IMR-90 (cell line): Measurements from ENCODE around the gene SUPT3H. TPM values are rescaled to one million over a fixed set of nuclear protein-coding genes. Genes with fewer than 3 reads are reported as not detected.

Experiments used
- ATAC-seq: fragments of 200-7000 bp; cut with Tn5 transposase; 2 replicates; pipeline ENCODE4 v1.9.1; 2020; ENCODE audit warnings: low read depth, mild to moderate bottlenecking, moderate library complexity
- BruUV-seq: library from RNA; stranded (reverse); fragments of 400-500 nt; replicated peaks from 2 replicates; lab custom pipeline; 2021; lab: Mats Ljungman, UMichigan
- CTCF ChIA-PET: fragments of 300-600 bp; formaldehyde crosslinking; extraction: SDS; loops from one replicate; lab custom pipeline; 2021; ENCODE audit warnings: antibody characterized with exemption; lab: Yijun Ruan, JAX
- POLR2A ChIA-PET: fragments of 300-600 bp; sonication (Branson Sonifier 250); formaldehyde crosslinking; loops from one replicate; lab custom pipeline; 2022; ENCODE audit warnings: antibody characterized with exemption; ENCODE audit not compliant: unreplicated experiment; lab: Charles Lee
- DNase-seq: peaks from one replicate; pipeline ENCODE4 v3.0.0; 2013
- H2AFZ ChIP-seq: replicated peaks from 2 replicates; pipeline ENCODE3; 2013; ENCODE audit warnings: low read length, mild to moderate bottlenecking; ENCODE audit not compliant: poor library complexity
- H2AK5ac ChIP-seq: 2 replicates; pipeline ENCODE4 v1.6.1; 2013; ENCODE audit warnings: low read depth, low read length, inconsistent platforms
- H2AK9ac ChIP-seq: replicated peaks from 2 replicates; pipeline ENCODE3; 2013; ENCODE audit warnings: mild to moderate bottlenecking, low read depth, low read length, moderate library complexity; ENCODE audit not compliant: poor library complexity
- H2BK120ac ChIP-seq: 2 replicates; pipeline ENCODE4 v1.6.1; 2013; ENCODE audit warnings: low read depth, low read length, inconsistent platforms
- H2BK15ac ChIP-seq: 3 replicates; pipeline ENCODE4 v1.6.1; 2013; ENCODE audit warnings: low read depth, low read length, inconsistent platforms
- H2BK20ac ChIP-seq: 2 replicates; pipeline ENCODE4 v1.6.1; 2013; ENCODE audit warnings: low read depth, mild to moderate bottlenecking, inconsistent platforms, low read length, moderate library complexity
- H2BK5ac ChIP-seq: 2 replicates; pipeline ENCODE4 v1.6.1; 2013; ENCODE audit warnings: mild to moderate bottlenecking, low read depth, low read length, inconsistent platforms; ENCODE audit not compliant: poor library complexity, severe bottlenecking
- H3K14ac ChIP-seq: replicated peaks from 2 replicates; pipeline ENCODE4 v1.6.1; 2013; ENCODE audit warnings: low read depth, low read length, inconsistent platforms
- H3K18ac ChIP-seq: 2 replicates; pipeline ENCODE4 v1.6.1; 2013; ENCODE audit warnings: low read depth, low read length, control low read depth
- H3K23ac ChIP-seq: 2 replicates; pipeline ENCODE4 v1.6.1; 2013; ENCODE audit warnings: low read depth, low read length, inconsistent platforms
- H3K27ac ChIP-seq: 2 replicates; pipeline ENCODE4 v1.5.1; 2013; ENCODE audit warnings: mild to moderate bottlenecking, control low read depth, low read length; ENCODE audit not compliant: insufficient read depth
- H3K27me3 ChIP-seq: 2 replicates; pipeline ENCODE4 v1.6.1; 2013; ENCODE audit warnings: low read length; ENCODE audit not compliant: control insufficient read depth, insufficient read depth
- H3K36me3 ChIP-seq: 2 replicates; pipeline ENCODE4 v1.6.1; 2013; ENCODE audit warnings: low read length, mixed read lengths; ENCODE audit not compliant: control insufficient read depth, insufficient read depth
- H3K4ac ChIP-seq: 2 replicates; pipeline ENCODE4 v1.6.1; 2013; ENCODE audit warnings: low read depth, low read length, inconsistent platforms
- H3K4me1 ChIP-seq: 2 replicates; pipeline ENCODE4 v1.6.1; 2013; ENCODE audit warnings: low read length, mixed read lengths; ENCODE audit not compliant: control insufficient read depth, insufficient read depth
- H3K4me2 ChIP-seq: 2 replicates; pipeline ENCODE4 v1.6.1; 2013; ENCODE audit warnings: low read depth, mild to moderate bottlenecking, control low read depth, low read length, moderate library complexity
- H3K4me3 ChIP-seq: 2 replicates; pipeline ENCODE4 v1.5.1; 2013; ENCODE audit warnings: low read depth, mild to moderate bottlenecking, control low read depth, low read length, moderate library complexity; ENCODE audit not compliant: insufficient read depth
- H3K56ac ChIP-seq: 2 replicates; pipeline ENCODE4 v1.6.1; 2013; ENCODE audit warnings: low read length, inconsistent platforms; ENCODE audit not compliant: insufficient read depth; ENCODE audit errors: extremely low read depth
- H3K79me1 ChIP-seq, 2 experiments: 2 replicates each; pipeline ENCODE4 v1.6.1; 2013; ENCODE audit warnings: low read length in 2 of 2, inconsistent platforms in 1 of 2, low read depth in 1 of 2
- H3K9ac ChIP-seq: 2 replicates; pipeline ENCODE4 v1.6.1; 2013; ENCODE audit warnings: low read depth, low read length, control low read depth
- H3K9me1 ChIP-seq: 2 replicates; pipeline ENCODE4 v1.6.1; 2013; ENCODE audit warnings: low read length, inconsistent platforms; ENCODE audit not compliant: insufficient read depth
- H3K9me3 ChIP-seq: 2 replicates; pipeline ENCODE4 v1.6.1; 2013; ENCODE audit warnings: low read length; ENCODE audit not compliant: control insufficient read depth, insufficient read depth
- H4K20me1 ChIP-seq: 2 replicates; pipeline ENCODE4 v1.6.1; 2013; ENCODE audit warnings: low read length, inconsistent platforms; ENCODE audit not compliant: insufficient read depth
- H4K5ac ChIP-seq: 2 replicates; pipeline ENCODE4 v1.6.1; 2013; ENCODE audit warnings: mild to moderate bottlenecking, low read depth, low read length, control low read depth
- H4K8ac ChIP-seq, 2 experiments: 2 replicates each; pipeline ENCODE4 v1.6.1; 2013; ENCODE audit warnings: low read depth in 2 of 2, low read length in 2 of 2, control low read depth in 1 of 2, inconsistent platforms in 1 of 2
- H4K91ac ChIP-seq: 2 replicates; pipeline ENCODE4 v1.6.1; 2013; ENCODE audit warnings: low read depth, low read length, inconsistent platforms; ENCODE audit not compliant: insufficient read depth
- BHLHE40 ChIP-seq: fragments of 150-350 bp; IDR thresholded peaks from 2 replicates; pipeline ENCODE4 v1.6.1; 2016; ENCODE audit warnings: mild to moderate bottlenecking, low read depth, low read length
- MAFK ChIP-seq: IDR thresholded peaks from 2 replicates; pipeline ENCODE4 v1.6.1; 2012; ENCODE audit warnings: low read depth, low read length, improper control_type of control experiment
- RFX5 ChIP-seq: IDR thresholded peaks from 2 replicates; pipeline ENCODE4 v1.8.0; 2012; ENCODE audit warnings: low read depth, mild to moderate bottlenecking, low read length, moderate library complexity
- WGBS, 2 experiments: methylation state at CpG; one replicate each; pipeline versions ENCODE4 v1.1.5 to v1.1.7; 2013; ENCODE audit warnings: missing lambda C conversion rate in 2 of 2; ENCODE audit not compliant: insufficient read length in 1 of 2; ENCODE audit errors: extremely low coverage in 2 of 2; 5-methylcytosine and 5-hydroxymethylcytosine counted together
- dilution Hi-C: fragments of 300-500 bp; cut with HindIII; formaldehyde crosslinking; loops from one replicate; pipeline ENCODE4 v1.14.3; 2018; ENCODE audit warnings: low sequenced_read_pairs; ENCODE audit not compliant: unreplicated experiment
- in situ Hi-C: fragments of 300-500 bp; cut with MboI; formaldehyde crosslinking; loops from 3 replicates; pipeline ENCODE4 v1.14.3; 2019; ENCODE audit warnings: low sequenced_read_pairs, inconsistent platforms, mixed read lengths
- intact Hi-C: fragments of 100-400 bp; cut with micrococcal nuclease; formaldehyde crosslinking; loops from 2 replicates; pipeline ENCODE4 v1.10.0; 2022
- polyA plus RNA-seq, 3 experiments: library from polyadenylated mRNA; depleted of rRNA; stranded (reverse); fragments of >200 nt; gene quantifications; 2 replicates each; pipeline ENCODE4 v1.2.3, GENCODE V29; 2012; ENCODE audit warnings: low replicate concordance in 1 of 3
- total RNA-seq: library from RNA; depleted of rRNA; stranded (reverse); fragments of >200 nt; gene quantifications from 2 replicates; pipeline ENCODE4 v1.2.3, GENCODE V29; 2012

The SUPT3H gene
- total and polyA plus RNA-seq, 2 of the 4 experiments (the other 2 are of a cell fraction): 4.5 to 5.0 TPM

DNA sequence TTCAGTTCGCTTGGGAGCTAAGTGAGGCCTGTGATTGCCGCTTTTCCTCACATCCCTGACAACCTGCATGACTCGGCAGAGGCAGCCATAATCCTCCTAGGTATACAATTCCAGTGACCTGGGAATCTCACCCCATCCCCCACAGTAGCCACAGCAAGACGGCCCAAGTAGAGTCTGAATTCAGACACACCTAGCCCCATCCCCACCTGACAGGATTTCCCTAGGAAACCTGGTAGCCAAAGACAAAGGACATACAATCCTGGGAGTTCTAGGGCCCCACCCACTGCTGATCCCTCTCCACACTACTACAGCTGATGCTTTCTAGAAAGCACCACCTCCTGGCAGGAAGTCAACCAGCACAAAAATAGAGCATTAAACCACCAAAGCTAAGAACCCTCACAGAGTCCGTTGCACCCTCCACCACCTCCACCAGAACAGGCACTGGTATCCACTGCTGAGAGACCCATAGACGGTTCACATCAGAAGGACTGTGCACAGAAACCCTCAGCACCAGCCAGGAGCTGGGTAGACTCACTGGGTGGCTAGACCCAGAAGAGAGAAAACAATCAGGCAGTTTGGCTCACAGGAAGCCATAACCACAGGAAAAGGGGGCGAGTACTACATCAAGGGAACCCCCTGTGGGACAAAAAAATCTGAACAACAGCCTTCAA, 67.5 kb downstream of the SUPT3H start:
- Histone ChIP-seq H3K9me1 (no peaks in the 10 kb centered on the region), H3K27me3 (no peaks in the 10 kb centered on the region), H3K4me3 (no peak overlapping the region), H3K4ac (no peak overlapping the region), H3K4me2 (no peak overlapping the region), H2BK20ac (no peak overlapping the region), H2AK5ac (no peak overlapping the region), H4K20me1 (no peaks in the 10 kb centered on the region), H3K23ac (no peak overlapping the region), H3K9ac (no peak overlapping the region), H4K91ac (no peak overlapping the region), H3K56ac (no peak overlapping the region), H3K18ac (no peak overlapping the region), H4K5ac (no peak overlapping the region), H3K4me1 (no peaks in the 10 kb centered on the region), H4K8ac (no peak overlapping the region), H2AK9ac (no peak overlapping the region), H3K14ac (no peak overlapping the region), H2BK120ac (no peak overlapping the region), H2BK15ac (no peak overlapping the region), H3K9me3 (peaks cover 3% of the 10 kb centered on the region; the same call in 1 of the 2 replicates), H3K36me3 (no peaks in the 10 kb centered on the region), H3K79me1 (peaks cover 0 to 4% of the 10 kb centered on the region in 2 experiments; a peak in 1 of 4 replicates), H3K27ac (no peak overlapping the region), H2AFZ (no peak overlapping the region), H2BK5ac (no peak overlapping the region)
- DNase-seq: no peak
- no TSS peak for BruUV-seq
- intact Hi-C loops: no loop called here
- dilution Hi-C loops: no loop called here
- WGBS, 2 experiments: 92% methylated on average over 2 of the region's 7 CpGs; no CpG with 5 or more reads in 1 of the 2 experiments
- POLR2A ChIA-PET: no interaction called here
- no peak for ATAC-seq
- in situ Hi-C loops: no loop called here
- CTCF ChIA-PET: no interaction called here
- TF ChIP-seq MAFK (no peak), BHLHE40 (no peak), RFX5 (no peak)
